ENCODE results near the gene UBL4A. TPM values are rescaled to one million over a fixed set of nuclear protein-coding genes. Genes with fewer than 3 reads are reported as not detected.
A peak's percentile ranks its signal among the peaks of the same experiment; 100 is the strongest.

The UBL4A gene
- total and polyA plus RNA-seq, 2 donors (not counting 3 experiments of a cell fraction or from before 2014, with no cell fraction given): 25.3 to 31.4 TPM

GRCh38 chrX:154484255-154485149, 1.9 kb downstream of the UBL4A start:
- TF ChIP-seq GATA2 (IDR thresholded peaks at IDR 0.05; ENCODE audit: insufficient read depth, insufficient read length, low read depth, low read length): no peak
- no peak for TF ChIP-seq MAX (IDR thresholded peaks at IDR 0.05; ENCODE audit: insufficient read depth, insufficient read length)
- no peak for TF ChIP-seq POLR2A (IDR thresholded peaks at IDR 0.05; ENCODE audit: low read depth, low read length)
- no peak for TF ChIP-seq JUN (IDR thresholded peaks at IDR 0.05; ENCODE audit: borderline replicate concordance, insufficient read depth, insufficient read length, low read depth)
- TF ChIP-seq CTCF (IDR thresholded peaks at IDR 0.05; ENCODE audit: extremely low read depth in 1 of 2, insufficient read depth in 1 of 2, low read depth in 1 of 2, low read length in 2 of 2): no peak
- no peak for TF ChIP-seq MYC (IDR thresholded peaks at IDR 0.05; ENCODE audit: low read depth, low read length)
- no peak for TF ChIP-seq FOS (IDR thresholded peaks at IDR 0.05; ENCODE audit: borderline replicate concordance, insufficient read depth, low read length)
- TF ChIP-seq POLR2AphosphoS5 (IDR thresholded peaks at IDR 0.05; ENCODE audit: insufficient read depth, low read depth, low read length): no peak
- no peak for TF ChIP-seq EZH2 (IDR thresholded peaks at IDR 0.05; ENCODE audit: borderline replicate concordance, low read depth, low read length, severe bottlenecking)
- CTCF ChIA-PET: interaction anchor here (2.0 kb wide), 1 partner anchor 8 kb away, joined by 7 read pairs; no protein-coding TSS in a partner anchor
- H3K4me2 ChIP-seq (ENCODE audit: insufficient read depth, low read length): no peak overlapping the region
- no peaks in the 10 kb centered on the region for H3K9me1 ChIP-seq (replicated peaks; ENCODE audit: control insufficient read depth, extremely low read depth, insufficient read depth, low read length)
- no peak overlapping the region for H2AFZ ChIP-seq (ENCODE audit: low read depth, low read length)
- no peak overlapping the region for H3K27ac ChIP-seq (ENCODE audit: insufficient read depth, low read depth, low read length)
- intact Hi-C loops (cut with micrococcal nuclease): no loop called here
- H4K20me1 ChIP-seq (replicated peaks; ENCODE audit: control insufficient read depth, extremely low read depth, insufficient read depth, low read length): no peaks in the 10 kb centered on the region
- no peak overlapping the region for H3K9ac ChIP-seq (replicated peaks; ENCODE audit: extremely low read depth, insufficient read depth, low read length)
- peaks cover 10% of the 10 kb centered on the region for H3K79me2 ChIP-seq (ENCODE audit: control insufficient read depth, insufficient read depth, low read length)
- BruUV-seq (replicated peaks): TSS peak; percentile 7
- no peaks in the 10 kb centered on the region for H3K36me3 ChIP-seq (ENCODE audit: control insufficient read depth in 2 of 2, extremely low read depth in 1 of 2, insufficient read depth in 2 of 2, low read length in 2 of 2)
- no peaks in the 10 kb centered on the region for H3K9me3 ChIP-seq (replicated peaks; ENCODE audit: control insufficient read depth, insufficient read depth, low read length)
- POLR2A ChIA-PET: no interaction called here
- H3K4me3 ChIP-seq (replicated peaks in 1 of 3; ENCODE audit: insufficient read depth in 1 of 3, low read depth in 1 of 3, low read length in 3 of 3): no peak overlapping the region
- DNase-seq (ENCODE audit: low read depth, low spot score): no peak
- H3K4me1 ChIP-seq (ENCODE audit: control insufficient read depth, extremely low read depth, insufficient read depth, low read length): peaks cover 3% of the 10 kb centered on the region
- dilution Hi-C loops (cut with MboI; ENCODE audit: extremely low pct_ligation_motif_present, low sequenced_read_pairs): no loop called here
- no peaks in the 10 kb centered on the region for H3K27me3 ChIP-seq (ENCODE audit: control insufficient read depth in 2 of 2, insufficient read depth in 2 of 2, low read length in 2 of 2)
- no peak for FAIRE-seq
